Mesothelial cell of epicardium (in vitro differentiated cells): ENCODE results near the gene SCD5. TPM values are rescaled to one million over a fixed set of nuclear protein-coding genes. Genes with fewer than 3 reads are reported as not detected.

Experiments
- DNase-seq, 2 experiments: peaks; one replicate each; pipeline ENCODE4 v3.0.0; 2021; ENCODE audit warnings: low spot score in 2 of 2; ENCODE audit not compliant: unreplicated experiment in 2 of 2
- H3K27ac Mint-ChIP-seq: 2 replicates; pipeline ENCODE4 v1.8.0; 2021; ENCODE audit warnings: mixed read lengths
- H3K27me3 Mint-ChIP-seq: 2 replicates; pipeline ENCODE4 v1.8.0; 2021; ENCODE audit warnings: low read depth, mixed read lengths
- H3K36me3 Mint-ChIP-seq: 2 replicates; pipeline ENCODE4 v1.8.0; 2021; ENCODE audit warnings: mixed read lengths
- H3K4me1 Mint-ChIP-seq: 2 replicates; pipeline ENCODE4 v1.8.0; 2021; ENCODE audit warnings: mixed read lengths
- H3K4me3 Mint-ChIP-seq: 2 replicates; pipeline ENCODE4 v1.8.0; 2021; ENCODE audit warnings: mild to moderate bottlenecking, moderate library complexity, mixed read lengths
- H3K9me3 Mint-ChIP-seq: 2 replicates; pipeline ENCODE4 v1.8.0; 2021; ENCODE audit warnings: mixed read lengths
- total RNA-seq: library from RNA; stranded (reverse); gene quantifications from 3 replicates; pipeline ENCODE4 v1.2.1, GENCODE V29; 2021
- TF ChIP-seq, protein P1 (sequence below): fragments of 200-600 bp; sonication (generic); IDR thresholded peaks from one replicate; pipeline ENCODE4 v1.5.0; 2021; ENCODE audit warnings: antibody characterized with exemption; ENCODE audit not compliant: unreplicated experiment

SCD5 gene
- total RNA-seq, 1 donor from 2014 or later, result 27.2 TPM

DNA sequence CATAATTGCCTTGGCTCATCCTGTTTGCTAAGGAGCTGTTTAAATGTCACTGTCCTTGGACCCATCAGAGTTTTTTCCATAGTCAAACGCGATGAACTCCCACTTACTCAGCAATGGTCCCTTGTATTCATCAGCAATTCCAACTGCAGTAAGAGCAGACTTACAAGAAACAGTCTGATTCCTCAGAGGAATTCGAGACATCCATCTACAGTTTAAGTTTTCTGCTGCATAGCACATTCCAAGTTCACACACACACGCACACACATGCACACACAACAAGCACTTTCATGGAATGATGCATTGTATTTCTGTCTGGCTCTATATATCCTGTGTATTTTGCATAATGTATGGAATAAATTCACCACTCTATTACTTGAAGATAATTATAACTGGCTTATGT is 204.1 kb downstream of the SCD5 start:
- DNase-seq, result no peak
- no peak overlapping the region for H3K4me3 Mint-ChIP-seq
- TF ChIP-seq, protein P1, sequence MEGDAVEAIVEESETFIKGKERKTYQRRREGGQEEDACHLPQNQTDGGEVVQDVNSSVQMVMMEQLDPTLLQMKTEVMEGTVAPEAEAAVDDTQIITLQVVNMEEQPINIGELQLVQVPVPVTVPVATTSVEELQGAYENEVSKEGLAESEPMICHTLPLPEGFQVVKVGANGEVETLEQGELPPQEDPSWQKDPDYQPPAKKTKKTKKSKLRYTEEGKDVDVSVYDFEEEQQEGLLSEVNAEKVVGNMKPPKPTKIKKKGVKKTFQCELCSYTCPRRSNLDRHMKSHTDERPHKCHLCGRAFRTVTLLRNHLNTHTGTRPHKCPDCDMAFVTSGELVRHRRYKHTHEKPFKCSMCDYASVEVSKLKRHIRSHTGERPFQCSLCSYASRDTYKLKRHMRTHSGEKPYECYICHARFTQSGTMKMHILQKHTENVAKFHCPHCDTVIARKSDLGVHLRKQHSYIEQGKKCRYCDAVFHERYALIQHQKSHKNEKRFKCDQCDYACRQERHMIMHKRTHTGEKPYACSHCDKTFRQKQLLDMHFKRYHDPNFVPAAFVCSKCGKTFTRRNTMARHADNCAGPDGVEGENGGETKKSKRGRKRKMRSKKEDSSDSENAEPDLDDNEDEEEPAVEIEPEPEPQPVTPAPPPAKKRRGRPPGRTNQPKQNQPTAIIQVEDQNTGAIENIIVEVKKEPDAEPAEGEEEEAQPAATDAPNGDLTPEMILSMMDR, result no peak
- no peak overlapping the region for H3K27ac Mint-ChIP-seq
- H3K4me1 Mint-ChIP-seq, result peaks cover 2% of the 10 kb centered on the region
- peaks cover 1% of the 10 kb centered on the region for H3K27me3 Mint-ChIP-seq
- H3K9me3 Mint-ChIP-seq, result no peaks in the 10 kb centered on the region
- no peaks in the 10 kb centered on the region for H3K36me3 Mint-ChIP-seq

DNA sequence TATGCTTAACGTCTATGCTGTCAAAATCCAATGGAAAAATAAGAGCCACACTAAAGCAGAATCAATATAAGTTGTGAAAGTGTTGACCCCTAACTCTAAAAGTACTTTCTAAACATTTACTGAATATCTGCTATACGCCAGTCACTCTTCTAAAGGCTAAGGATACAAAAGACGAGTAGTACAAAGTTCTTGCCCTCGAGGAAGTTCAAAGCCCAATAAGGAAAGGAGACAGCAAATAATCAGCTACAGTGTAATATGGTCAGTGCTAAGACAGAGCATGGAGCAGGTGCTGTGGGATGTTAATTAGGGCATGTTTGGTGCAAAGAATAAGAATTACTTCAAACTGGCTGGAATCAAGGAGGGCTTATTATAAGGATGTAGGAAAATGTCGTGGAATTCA is 205.2 kb downstream of the SCD5 start:
- Mint-ChIP-seq H3K36me3 (no peaks in the 10 kb centered on the region), H3K27me3 (peaks cover 1% of the 10 kb centered on the region), H3K4me1 (peaks cover 2% of the 10 kb centered on the region), H3K27ac (no peak overlapping the region), H3K9me3 (no peaks in the 10 kb centered on the region), H3K4me3 (no peak overlapping the region)
- no peak for DNase-seq
- TF ChIP-seq, protein P1, result no peak

DNA sequence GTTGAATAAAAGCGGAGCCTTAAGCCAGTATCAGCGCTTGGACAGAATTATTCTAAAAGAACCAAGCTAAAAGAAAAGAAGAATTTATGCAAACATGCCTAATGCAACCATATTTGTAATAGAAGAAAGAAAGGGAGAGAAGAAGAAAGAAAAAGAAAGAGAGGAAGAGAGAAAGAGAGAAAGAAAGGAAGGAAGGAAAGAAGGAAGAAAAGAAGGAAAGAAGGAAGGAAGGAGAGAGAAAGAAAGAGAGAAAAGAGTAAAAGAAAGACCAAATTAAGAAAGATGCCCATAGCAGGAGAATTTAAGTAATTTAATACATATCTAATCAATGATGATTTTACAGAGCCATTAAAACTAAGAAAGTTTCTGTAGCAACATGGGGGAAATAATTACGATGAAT is 206.0 kb downstream of the SCD5 start:
- TF ChIP-seq, protein P1, result no peak
- H3K4me3 Mint-ChIP-seq, result no peak overlapping the region
- H3K27me3 Mint-ChIP-seq, result peaks cover 1% of the 10 kb centered on the region
- no peak for DNase-seq
- H3K27ac Mint-ChIP-seq, result no peak overlapping the region
- no peaks in the 10 kb centered on the region for H3K9me3 Mint-ChIP-seq
- no peaks in the 10 kb centered on the region for H3K36me3 Mint-ChIP-seq
- peaks cover 2% of the 10 kb centered on the region for H3K4me1 Mint-ChIP-seq

DNA sequence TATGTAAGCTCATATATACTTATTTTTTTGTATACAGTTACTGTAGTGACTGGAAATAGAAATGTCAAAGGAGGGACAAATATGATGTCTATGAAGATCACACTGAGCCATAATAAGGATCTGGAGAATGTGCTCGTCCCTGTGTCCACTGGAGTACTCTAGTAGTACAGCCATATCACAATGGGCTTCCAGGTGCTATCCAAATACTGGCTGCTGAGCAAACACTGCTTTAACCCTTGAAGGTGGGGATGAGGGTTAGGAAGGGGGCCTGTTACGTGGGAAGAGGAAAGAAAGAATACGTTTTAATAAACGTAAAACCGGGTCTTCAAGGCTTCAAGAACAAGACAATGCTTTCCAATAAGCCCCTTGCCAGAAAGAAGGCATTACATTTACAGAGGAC is 207.0 kb downstream of the SCD5 start:
- no peaks in the 10 kb centered on the region for H3K36me3 Mint-ChIP-seq
- no peaks in the 10 kb centered on the region for H3K9me3 Mint-ChIP-seq
- H3K27me3 Mint-ChIP-seq, result peaks cover 1% of the 10 kb centered on the region
- H3K27ac Mint-ChIP-seq, result no peak overlapping the region
- H3K4me3 Mint-ChIP-seq, result no peak overlapping the region
- TF ChIP-seq, protein P1, result no peak
- no peak for DNase-seq
- peaks cover 2% of the 10 kb centered on the region for H3K4me1 Mint-ChIP-seq

DNA sequence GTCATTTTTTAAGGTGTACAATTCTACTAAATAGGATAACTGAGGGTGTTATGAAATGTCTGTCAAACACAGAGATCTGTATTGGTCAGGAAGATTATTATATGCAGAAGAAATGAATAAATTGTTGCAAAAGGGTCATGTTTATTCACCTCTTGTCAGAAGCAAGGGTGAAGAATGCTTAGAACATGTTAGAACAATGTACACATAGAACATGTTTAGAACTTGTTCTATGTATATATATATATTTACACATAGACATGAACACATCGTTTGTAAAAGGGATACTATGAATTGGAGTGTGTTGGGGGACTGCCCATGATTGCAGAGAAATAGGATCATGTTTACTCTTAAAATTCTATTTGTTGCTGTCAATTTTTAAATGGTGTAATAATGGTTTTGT is 208.8 kb downstream of the SCD5 start:
- Mint-ChIP-seq H3K4me3 (no peak overlapping the region), H3K4me1 (peaks cover 9% of the 10 kb centered on the region), H3K9me3 (no peaks in the 10 kb centered on the region), H3K27me3 (peaks cover 1% of the 10 kb centered on the region), H3K36me3 (no peaks in the 10 kb centered on the region), H3K27ac (no peak overlapping the region)
- TF ChIP-seq, protein P1, result no peak
- no peak for DNase-seq

DNA sequence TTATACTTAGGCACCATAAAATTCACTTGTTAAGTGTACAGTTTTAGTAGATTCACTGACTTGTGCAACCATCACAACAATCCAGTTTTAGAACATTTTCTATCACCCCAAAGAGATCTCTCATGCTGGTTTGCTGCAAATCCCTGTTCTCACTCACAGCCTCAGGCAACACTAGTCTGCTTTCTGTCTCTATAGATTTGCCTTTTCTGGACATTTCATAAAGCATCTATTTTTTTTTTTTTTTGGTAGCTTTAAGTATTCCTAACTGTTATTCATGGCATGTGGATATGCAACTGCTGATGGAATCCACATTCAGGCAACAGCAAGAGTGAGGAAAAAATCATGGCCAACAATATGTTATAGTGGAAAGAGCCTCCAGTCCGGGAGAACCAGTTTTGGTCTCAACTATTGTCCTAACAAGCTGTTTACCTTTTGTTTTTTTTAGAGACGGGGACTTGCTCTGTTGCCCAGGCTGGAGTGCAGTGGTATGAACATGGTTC is 209.8 kb downstream of the SCD5 start:
- Mint-ChIP-seq H3K4me3 (no peak overlapping the region), H3K27me3 (peaks cover 1% of the 10 kb centered on the region), H3K36me3 (no peaks in the 10 kb centered on the region), H3K9me3 (no peaks in the 10 kb centered on the region), H3K4me1 (peaks cover 7% of the 10 kb centered on the region), H3K27ac (no peak overlapping the region)
- DNase-seq, result no peak
- TF ChIP-seq, protein P1, result no peak
